BLaER1 (cell line): ENCODE results near the gene DEFB108B.
A peak's percentile ranks its signal among the peaks of the same experiment; 100 is the strongest.
"Not testable (repeated sequence)": the region's sequence is repeated elsewhere in the genome, so short reads cannot be mapped to it uniquely, and the experiment has no call there.

Experiments
- H3K27ac ChIP-seq: shearing (Covaris generic); formaldehyde crosslinking; 2 replicates; pipeline ENCODE4 v1.8.1; 2022
- H3K27me3 ChIP-seq: shearing (Covaris generic); formaldehyde crosslinking; 2 replicates; pipeline ENCODE4 v1.8.1; 2022
- H3K36me3 ChIP-seq: shearing (Covaris generic); formaldehyde crosslinking; 2 replicates; pipeline ENCODE4 v1.8.1; 2022
- H3K4me1 ChIP-seq: shearing (Covaris generic); formaldehyde crosslinking; 2 replicates; pipeline ENCODE4 v1.8.1; 2022
- H3K4me2 ChIP-seq: shearing (Covaris generic); formaldehyde crosslinking; 2 replicates; pipeline ENCODE4 v1.8.1; 2022
- H3K4me3 ChIP-seq: shearing (Covaris generic); formaldehyde crosslinking; 2 replicates; pipeline ENCODE4 v1.8.1; 2022
- H3K9ac ChIP-seq: shearing (Covaris generic); formaldehyde crosslinking; 2 replicates; pipeline ENCODE4 v1.8.1; 2022
- H3K9me3 ChIP-seq: shearing (Covaris generic); formaldehyde crosslinking; 2 replicates; pipeline ENCODE4 v1.8.1; 2022
- H4K20me1 ChIP-seq: shearing (Covaris generic); formaldehyde crosslinking; 2 replicates; pipeline ENCODE4 v1.8.1; 2022
- Cebpa-rat ChIP-seq: shearing (Covaris generic); IDR thresholded peaks from 2 replicates; pipeline ENCODE4 v1.8.1; 2022

The DEFB108B gene

DNA sequence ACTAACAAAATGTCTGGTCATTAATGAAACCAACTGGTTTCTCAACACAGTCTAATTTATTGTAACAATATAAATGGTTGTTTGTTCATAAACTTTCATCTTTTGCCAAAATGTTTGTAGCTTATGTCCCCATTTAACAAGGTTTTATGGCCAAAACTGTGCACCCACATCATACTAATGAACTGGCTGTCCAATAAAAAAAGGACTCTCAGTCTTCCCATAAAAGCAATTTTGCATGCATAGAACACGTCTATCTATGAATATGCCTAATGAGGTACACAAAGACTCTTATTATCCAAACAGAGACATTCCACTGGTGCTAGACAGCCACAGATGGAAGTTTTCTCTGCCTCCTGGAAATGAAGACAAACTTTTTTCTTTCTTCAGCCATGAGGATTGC lies at the start of gene DEFB108B:
DEFB108B (plus strand) TSS at position 390 of the 400 bp plus-strand sequence; CDS start at position 390, 0 bp downstream.
- H3K9me3 ChIP-seq, H3K27me3 ChIP-seq, H3K4me2 ChIP-seq, H4K20me1 ChIP-seq, H3K9ac ChIP-seq, H3K36me3 ChIP-seq, H3K4me3 ChIP-seq, H3K27ac ChIP-seq: not testable (repeated sequence)
- peaks cover 16% of the 10 kb centered on the region for H3K4me1 ChIP-seq

- Histone ChIP-seq H3K4me3 (peak overlapping the region; percentile 65), H3K4me2 (peak overlapping the region; percentile 72), H3K9ac (peak overlapping the region; percentile 55; the same call in 1 of the 2 replicates), H3K4me1 (peaks cover 36% of the 10 kb centered on the region), H3K27ac (0 out of 2 replicates have a peak overlapping the region, but pooled peaks have one; percentile 49)
- H3K9me3 ChIP-seq, H3K27me3 ChIP-seq, H3K36me3 ChIP-seq, H4K20me1 ChIP-seq: not testable (repeated sequence)
Observed at GRCh38 chr11:71786114-71786847, 46.7 kb upstream of the DEFB108B start.

DNA sequence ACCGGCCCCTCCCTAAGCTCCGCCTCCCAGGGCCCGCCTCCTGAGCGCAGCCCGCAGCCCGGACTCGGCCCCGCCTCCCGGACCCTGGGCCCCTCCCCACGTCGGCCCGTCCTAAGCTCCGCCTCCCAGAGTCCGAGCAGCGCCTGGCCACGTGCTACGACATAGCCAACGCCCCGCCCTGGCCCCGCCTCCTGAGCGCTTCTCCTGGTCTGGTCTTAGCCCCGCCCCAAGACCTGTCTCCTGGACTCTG lies 46.2 kb upstream of the DEFB108B start:
- Histone ChIP-seq H3K4me1 (peaks cover 41% of the 10 kb centered on the region), H3K4me3 (peak overlapping the region; percentile 65)
- not testable (repeated sequence) for H3K4me2 ChIP-seq, H3K27ac ChIP-seq, H3K9ac ChIP-seq, H3K36me3 ChIP-seq, H4K20me1 ChIP-seq, H3K9me3 ChIP-seq, H3K27me3 ChIP-seq

DNA sequence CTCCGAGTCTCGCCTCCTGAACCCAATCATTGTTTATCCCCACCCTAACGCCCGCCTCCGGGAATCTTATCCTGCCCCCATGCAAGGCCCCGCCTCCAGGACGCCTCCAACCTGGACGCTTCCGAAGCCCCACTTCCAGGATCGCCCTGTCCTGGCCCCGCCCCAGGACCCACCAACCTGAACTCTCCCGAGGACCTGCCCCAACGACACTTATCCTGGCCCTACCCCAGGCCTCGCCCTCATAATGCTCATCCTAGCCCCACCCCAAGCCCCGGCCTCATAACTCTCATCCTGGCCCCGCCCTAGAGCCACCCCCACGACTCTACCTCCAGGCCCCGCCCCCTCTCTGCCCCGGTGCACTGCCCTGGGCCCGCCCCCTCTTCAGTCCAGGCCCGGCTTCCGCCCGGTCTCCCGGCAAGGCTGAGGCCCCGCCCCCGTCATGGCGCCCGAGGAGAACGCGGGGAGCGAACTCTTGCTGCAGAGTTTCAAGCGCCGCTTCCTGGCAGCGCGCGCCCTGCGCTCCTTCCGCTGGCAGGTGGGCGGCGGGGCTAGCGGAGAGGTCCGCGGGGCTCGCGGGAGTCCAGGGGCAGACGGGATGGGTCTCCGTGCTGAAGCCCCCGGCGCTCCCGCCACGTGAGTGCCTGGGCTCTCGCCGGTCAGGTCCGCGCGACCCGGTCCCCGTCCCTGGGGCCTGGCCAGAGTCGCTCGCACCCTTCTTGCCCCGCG lies 45.7 kb upstream of the DEFB108B start:
- no peak for TF ChIP-seq Cebpa-rat
- Histone ChIP-seq H3K4me2 (peak overlapping the region; percentile 72), H3K36me3 (no peaks in the 10 kb centered on the region), H4K20me1 (no peaks in the 10 kb centered on the region), H3K27ac (peak overlapping the region; percentile 79), H3K9me3 (no peaks in the 10 kb centered on the region), H3K9ac (peak overlapping the region; percentile 76), H3K27me3 (no peaks in the 10 kb centered on the region), H3K4me1 (peaks cover 45% of the 10 kb centered on the region), H3K4me3 (peak overlapping the region; percentile 69)

DNA sequence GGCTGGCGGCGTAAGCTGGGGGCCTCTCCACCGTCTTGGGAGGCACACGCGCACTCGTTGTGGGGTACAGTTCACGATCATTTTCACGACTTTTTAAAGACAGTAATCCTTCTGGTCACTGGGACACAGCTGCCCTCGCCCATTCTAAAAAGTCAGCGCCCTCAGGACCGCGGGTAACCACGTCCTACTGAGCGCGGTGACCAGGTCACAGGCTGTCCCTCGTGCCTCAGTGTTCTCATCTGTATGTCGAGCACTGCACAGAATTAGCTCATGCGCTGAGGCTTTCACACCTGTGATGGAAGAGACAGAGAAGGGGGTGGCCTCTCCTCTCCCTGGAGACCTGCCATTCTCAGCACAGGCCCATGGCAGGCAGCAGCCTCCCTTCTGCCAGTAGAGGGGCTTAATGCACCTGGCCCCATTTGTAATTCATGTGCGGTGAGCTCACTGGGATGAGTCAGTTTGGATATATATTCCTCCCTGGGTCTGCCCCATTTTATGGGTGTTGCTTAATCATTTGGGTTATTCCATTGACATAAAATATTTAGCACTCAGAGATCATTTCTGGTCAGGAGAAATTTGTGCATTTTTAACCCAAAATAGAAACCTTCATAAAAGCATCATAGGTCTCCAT lies 45.1 kb upstream of the DEFB108B start:
- not testable (repeated sequence) for H3K36me3 ChIP-seq, H3K27me3 ChIP-seq, H3K9me3 ChIP-seq, H4K20me1 ChIP-seq
- peak overlapping the region; percentile 76 for H3K9ac ChIP-seq
- H3K4me1 ChIP-seq: peaks cover 52% of the 10 kb centered on the region
- H3K27ac ChIP-seq: peak overlapping the region; percentile 79
- peak overlapping the region; percentile 72 for H3K4me2 ChIP-seq
- peak overlapping the region; percentile 69 for H3K4me3 ChIP-seq

- H3K4me1 ChIP-seq: peaks cover 54% of the 10 kb centered on the region
Observed at GRCh38 chr11:71789444-71790196, 43.4 kb upstream of the DEFB108B start.

GRCh38 chr11:71791111-71791510 lies 41.9 kb upstream of the DEFB108B start:
- H3K36me3 ChIP-seq, H3K4me3 ChIP-seq, H3K27ac ChIP-seq, H4K20me1 ChIP-seq, H3K9me3 ChIP-seq, H3K27me3 ChIP-seq: not testable (repeated sequence)
- H3K4me2 ChIP-seq: peak overlapping the region; percentile 80
- H3K4me1 ChIP-seq: peaks cover 52% of the 10 kb centered on the region
- peak overlapping the region; percentile 40; the same call in 1 of the 2 replicates for H3K9ac ChIP-seq

More at GRCh38 chr11:71789444-71790196, 43.4 kb upstream of the DEFB108B start:
- H4K20me1 ChIP-seq, H3K9me3 ChIP-seq, H3K36me3 ChIP-seq, H3K27me3 ChIP-seq, H3K9ac ChIP-seq, H3K4me3 ChIP-seq, H3K27ac ChIP-seq: not testable (repeated sequence)
- H3K4me2 ChIP-seq: peak overlapping the region; percentile 72

- H4K20me1 ChIP-seq, H3K27ac ChIP-seq, H3K9me3 ChIP-seq, H3K27me3 ChIP-seq, H3K4me3 ChIP-seq, H3K36me3 ChIP-seq, H3K9ac ChIP-seq: not testable (repeated sequence)
- peak overlapping the region; percentile 80 for H3K4me2 ChIP-seq
- H3K4me1 ChIP-seq: peaks cover 49% of the 10 kb centered on the region
Observed at GRCh38 chr11:71792621-71793235, 40.3 kb upstream of the DEFB108B start.

- not testable (repeated sequence) for H3K4me2 ChIP-seq, H3K9me3 ChIP-seq, H3K4me3 ChIP-seq, H3K9ac ChIP-seq, H4K20me1 ChIP-seq, H3K27me3 ChIP-seq, H3K36me3 ChIP-seq, H3K27ac ChIP-seq
- peaks cover 38% of the 10 kb centered on the region for H3K4me1 ChIP-seq
Observed at GRCh38 chr11:71794386-71795040, 38.5 kb upstream of the DEFB108B start.

GRCh38 chr11:71795236-71795635 lies 37.8 kb upstream of the DEFB108B start:
- not testable (repeated sequence) for H3K27ac ChIP-seq, H3K27me3 ChIP-seq, H3K36me3 ChIP-seq, H3K9ac ChIP-seq, H3K4me3 ChIP-seq, H3K4me2 ChIP-seq, H3K9me3 ChIP-seq, H4K20me1 ChIP-seq
- H3K4me1 ChIP-seq: peaks cover 39% of the 10 kb centered on the region

- not testable (repeated sequence) for H3K36me3 ChIP-seq, H3K27ac ChIP-seq, H3K9ac ChIP-seq, H3K9me3 ChIP-seq, H3K27me3 ChIP-seq, H4K20me1 ChIP-seq, H3K4me3 ChIP-seq, H3K4me2 ChIP-seq
- peaks cover 38% of the 10 kb centered on the region for H3K4me1 ChIP-seq
Observed at GRCh38 chr11:71796016-71796415, 37.0 kb upstream of the DEFB108B start.

GRCh38 chr11:71796781-71797180 lies 36.2 kb upstream of the DEFB108B start:
- not testable (repeated sequence) for H3K4me2 ChIP-seq

GRCh38 chr11:71799556-71800128 lies 33.4 kb upstream of the DEFB108B start:
- H3K27me3 ChIP-seq, H3K36me3 ChIP-seq, H3K4me3 ChIP-seq, H3K27ac ChIP-seq, H4K20me1 ChIP-seq, H3K9ac ChIP-seq, H3K9me3 ChIP-seq: not testable (repeated sequence)
- peaks cover 26% of the 10 kb centered on the region for H3K4me1 ChIP-seq
- peak overlapping the region; percentile 57 for H3K4me2 ChIP-seq

More at GRCh38 chr11:71796781-71797180, 36.2 kb upstream of the DEFB108B start:
- H4K20me1 ChIP-seq, H3K4me3 ChIP-seq, H3K36me3 ChIP-seq, H3K27me3 ChIP-seq, H3K9me3 ChIP-seq, H3K27ac ChIP-seq, H3K9ac ChIP-seq: not testable (repeated sequence)
- H3K4me1 ChIP-seq: peaks cover 33% of the 10 kb centered on the region
